Esophagus squamous epithelium (tissue), 5 donors: Measurements from ENCODE around the gene FOXC1. TPM values are rescaled to one million over a fixed set of nuclear protein-coding genes. Genes with fewer than 3 reads are reported as not detected.

ENCODE experiments used
- DNase-seq: peaks from one replicate; lab custom pipeline; 2025; lab: John Stamatoyannopoulos, UW
- H3K27ac ChIP-seq, 4 donors: fragments of 200-600 bp; sonication (generic); one replicate each; pipeline ENCODE4 v1.5.1; 2016 to 2019; ENCODE audit warnings: mild to moderate bottlenecking in 1 of 4
- H3K27me3 ChIP-seq, 4 donors: fragments of 200-600 bp; sonication (generic); 1 replicate in 3 of 4; 2 replicates in 1 of 4; pipeline versions ENCODE4 v1.5.1 to v1.6.0; 2017 to 2021; ENCODE audit warnings: antibody characterized with exemption in 1 of 4
- H3K36me3 ChIP-seq, 3 donors: fragments of 200-600 bp; sonication (generic); one replicate each; pipeline ENCODE4 v1.5.1; 2016 to 2019
- H3K4me1 ChIP-seq, 3 donors: fragments of 200-600 bp; sonication (generic); one replicate each; pipeline ENCODE4 v1.5.1; 2017 to 2019
- H3K4me3 ChIP-seq, 4 donors: fragments of 200-600 bp; sonication (generic); 1 replicate in 3 of 4; 2 replicates in 1 of 4; pipeline ENCODE4 v1.5.1; 2016 to 2019; ENCODE audit warnings: mild to moderate bottlenecking in 2 of 4, moderate library complexity in 1 of 4
- H3K9me3 ChIP-seq, 3 donors: fragments of 200-600 bp; sonication (generic); one replicate each; pipeline ENCODE4 v1.5.1; 2016 to 2019
- POLR2A ChIP-seq, 4 donors: fragments of 450-650 bp; IDR thresholded peaks; one replicate each; pipeline ENCODE4 v1.6.1; 2017; ENCODE audit warnings: antibody characterized with exemption in 4 of 4, mild to moderate bottlenecking in 4 of 4, moderate library complexity in 3 of 4
- WGBS, 2 donors: methylation state at CpG; one replicate each; pipeline ENCODE4 v1.1.5; 2018; 5-methylcytosine and 5-hydroxymethylcytosine counted together
- intact Hi-C: fragments of 100-400 bp; cut with DNase I; formaldehyde crosslinking; loops from one replicate; pipeline ENCODE4 v1.15.0; 2022
- total RNA-seq, 4 donors: library from RNA; depleted of rRNA; stranded (reverse); fragments of >200 nt; gene quantifications; one replicate each; pipeline ENCODE4 v1.1.0, GENCODE V29; 2016
- TF ChIP-seq, protein P1 (sequence below), 6 experiments: fragments of 450-650 bp in 4 of 6; fragments of 200-600 bp in 2 of 6; sonication (generic) in 2 of 6; IDR thresholded peaks; one replicate each; pipeline ENCODE4 v1.5.1; 2016 to 2019; ENCODE audit warnings: antibody characterized with exemption in 6 of 6, mild to moderate bottlenecking in 4 of 6, moderate library complexity in 4 of 6
- donor health status: DM: yes; HTN: yes; CAD: no.

The FOXC1 gene
- total RNA-seq, 4 donors from 2014 or later = 2.2 to 6.0 (median 3.4) TPM

DNA sequence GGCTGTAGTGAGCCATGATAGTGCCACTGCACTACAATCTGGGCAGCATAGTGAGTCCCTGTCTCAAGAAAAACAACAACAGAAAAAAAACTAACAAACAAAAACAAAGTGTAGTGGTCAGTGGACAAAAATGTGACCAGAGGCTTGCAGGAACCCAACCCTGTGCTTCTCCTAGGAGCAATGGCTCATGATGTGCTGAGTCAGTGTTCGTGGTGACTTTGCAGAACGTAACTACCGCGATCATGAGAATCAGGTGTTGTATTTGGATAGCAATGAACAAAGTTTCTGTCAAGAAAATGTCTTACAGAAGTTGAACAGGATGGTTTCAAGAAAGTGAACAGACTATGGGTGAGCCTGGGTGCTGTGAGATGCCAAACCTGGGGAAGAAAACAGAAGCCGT lies 18.5 kb upstream of the FOXC1 start:
- DNase-seq = no peak
- peaks cover 0 to 26% (median 8%) of the 10 kb centered on the region in 3 donors for H3K4me1 ChIP-seq
- H3K36me3 ChIP-seq = no peaks in the 10 kb centered on the region
- H3K9me3 ChIP-seq = no peaks in the 10 kb centered on the region
- 93 to 97% methylated on average over 5 of the region's 5 CpGs for WGBS, 2 donors
- peaks cover 0 to 78% (median 1%) of the 10 kb centered on the region in 4 donors for H3K27me3 ChIP-seq
- no peak overlapping the region for H3K27ac ChIP-seq
- intact Hi-C loops = no loop called here
- no peak overlapping the region for H3K4me3 ChIP-seq
- TF ChIP-seq, protein P1, sequence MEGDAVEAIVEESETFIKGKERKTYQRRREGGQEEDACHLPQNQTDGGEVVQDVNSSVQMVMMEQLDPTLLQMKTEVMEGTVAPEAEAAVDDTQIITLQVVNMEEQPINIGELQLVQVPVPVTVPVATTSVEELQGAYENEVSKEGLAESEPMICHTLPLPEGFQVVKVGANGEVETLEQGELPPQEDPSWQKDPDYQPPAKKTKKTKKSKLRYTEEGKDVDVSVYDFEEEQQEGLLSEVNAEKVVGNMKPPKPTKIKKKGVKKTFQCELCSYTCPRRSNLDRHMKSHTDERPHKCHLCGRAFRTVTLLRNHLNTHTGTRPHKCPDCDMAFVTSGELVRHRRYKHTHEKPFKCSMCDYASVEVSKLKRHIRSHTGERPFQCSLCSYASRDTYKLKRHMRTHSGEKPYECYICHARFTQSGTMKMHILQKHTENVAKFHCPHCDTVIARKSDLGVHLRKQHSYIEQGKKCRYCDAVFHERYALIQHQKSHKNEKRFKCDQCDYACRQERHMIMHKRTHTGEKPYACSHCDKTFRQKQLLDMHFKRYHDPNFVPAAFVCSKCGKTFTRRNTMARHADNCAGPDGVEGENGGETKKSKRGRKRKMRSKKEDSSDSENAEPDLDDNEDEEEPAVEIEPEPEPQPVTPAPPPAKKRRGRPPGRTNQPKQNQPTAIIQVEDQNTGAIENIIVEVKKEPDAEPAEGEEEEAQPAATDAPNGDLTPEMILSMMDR (IDR thresholded peaks at IDR 0.05) = no peak
- no peak for TF ChIP-seq POLR2A (IDR thresholded peaks at IDR 0.05)

DNA sequence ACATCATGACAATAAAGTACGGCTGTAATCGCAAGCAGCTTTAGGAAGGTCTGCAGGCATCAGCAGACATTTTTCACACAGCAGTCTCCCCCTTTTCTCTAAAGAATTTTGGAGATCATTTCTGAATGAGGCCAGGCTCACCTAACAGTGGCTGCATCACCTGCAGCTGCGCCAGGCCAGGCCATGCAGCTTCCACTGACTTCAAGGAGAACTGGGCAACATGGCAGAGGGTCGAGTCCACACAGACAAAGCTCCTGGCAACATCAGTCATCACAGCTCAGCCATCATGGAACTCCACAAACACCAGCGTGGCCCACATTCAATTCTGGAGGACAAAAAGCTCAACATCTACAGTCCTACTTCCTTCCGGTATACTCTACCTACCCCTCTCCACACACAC lies 17.8 kb upstream of the FOXC1 start:
- Histone ChIP-seq H3K27ac (no peak overlapping the region), H3K4me1 (peaks cover 0 to 22% (median 11%) of the 10 kb centered on the region in 3 donors), H3K27me3 (peaks cover 0 to 78% (median 1%) of the 10 kb centered on the region in 4 donors), H3K9me3 (no peaks in the 10 kb centered on the region), H3K36me3 (no peaks in the 10 kb centered on the region), H3K4me3 (no peak overlapping the region)
- TF ChIP-seq POLR2A (IDR thresholded peaks at IDR 0.05) = no peak
- DNase-seq = no peak
- 83 to 88% methylated on average over 6 of the region's 6 CpGs for WGBS, 2 donors
- intact Hi-C loops = no loop called here

DNA sequence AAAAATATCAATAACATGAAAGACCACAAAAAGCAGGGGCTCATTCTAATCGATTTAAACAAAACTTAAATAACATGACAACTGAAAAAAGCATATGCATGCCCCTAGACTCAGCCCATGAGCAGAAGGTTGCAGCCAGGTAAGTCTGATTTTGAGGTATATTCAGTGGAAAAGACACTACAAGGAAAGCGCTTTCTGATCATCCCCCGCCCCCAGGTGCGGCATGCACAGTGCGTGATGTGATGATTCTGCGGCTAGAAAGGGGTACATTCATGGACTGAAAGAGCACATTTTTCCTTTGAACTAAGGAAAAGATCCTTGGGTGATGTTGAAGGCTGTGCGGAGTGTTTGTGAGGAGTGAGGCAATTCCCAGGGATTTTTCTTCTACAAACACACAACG lies 16.9 kb upstream of the FOXC1 start:
- intact Hi-C loops = no loop called here
- Histone ChIP-seq H3K9me3 (no peaks in the 10 kb centered on the region), H3K4me1 (peaks cover 0 to 15% (median 11%) of the 10 kb centered on the region in 3 donors), H3K4me3 (no peak overlapping the region), H3K27ac (no peak overlapping the region), H3K27me3 (peaks cover 0 to 88% (median 1%) of the 10 kb centered on the region in 4 donors), H3K36me3 (no peaks in the 10 kb centered on the region)
- WGBS, 2 donors = 79 to 87% methylated on average over 8 of the region's 8 CpGs
- TF ChIP-seq, protein P1 (IDR thresholded peaks at IDR 0.05) = no peak
- TF ChIP-seq POLR2A (IDR thresholded peaks at IDR 0.05) = no peak
- DNase-seq = no peak

DNA sequence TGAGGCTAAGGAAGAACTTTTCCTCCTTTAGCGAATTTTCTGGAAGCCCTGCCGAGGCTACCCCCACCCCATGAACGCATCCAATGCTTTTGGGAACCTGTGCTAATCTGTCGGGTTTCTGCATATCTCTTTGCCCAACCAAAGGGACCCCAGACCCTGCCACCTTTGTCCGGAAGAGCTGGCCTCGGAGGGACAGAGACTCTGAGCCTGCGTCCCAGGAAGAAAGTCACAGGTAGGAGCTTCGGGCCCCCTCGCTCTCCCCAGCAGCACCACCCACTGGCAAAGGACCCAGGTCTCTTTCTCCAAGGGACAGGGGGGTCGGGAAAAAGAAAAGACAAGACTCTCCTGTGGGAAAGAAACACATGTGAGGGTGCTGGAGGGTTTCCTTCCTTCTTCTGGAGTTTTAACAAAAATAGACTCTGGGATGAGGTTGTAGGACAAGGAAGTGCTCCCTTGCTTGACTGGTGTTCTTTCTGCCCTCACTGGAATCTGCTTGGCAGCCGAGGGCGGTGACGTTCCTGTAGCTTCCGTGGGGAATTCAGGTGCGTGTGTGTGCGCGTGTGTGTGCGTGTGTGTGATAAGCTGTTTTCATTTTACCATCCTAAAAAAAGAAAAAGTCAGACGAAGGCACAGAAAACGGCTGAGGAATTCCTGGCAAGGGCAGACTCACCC lies 16.3 kb upstream of the FOXC1 start:
- Histone ChIP-seq H3K4me1 (peaks cover 0 to 9% (median 7%) of the 10 kb centered on the region in 3 donors), H3K9me3 (no peaks in the 10 kb centered on the region), H3K36me3 (no peaks in the 10 kb centered on the region), H3K4me3 (peak overlapping the region in 1 of 4 donors; percentile 40), H3K27ac (peak overlapping the region in 1 of 4 donors; percentile 21), H3K27me3 (peaks cover 0 to 92% (median 1%) of the 10 kb centered on the region in 4 donors)
- no peak for TF ChIP-seq POLR2A (IDR thresholded peaks at IDR 0.05)
- TF ChIP-seq, protein P1 (IDR thresholded peaks at IDR 0.05) = no peak
- WGBS, 2 donors = 36 to 42% methylated on average over 12 to 13 of the region's 20 CpGs
- intact Hi-C loops = no loop called here
- DNase-seq = no peak

DNA sequence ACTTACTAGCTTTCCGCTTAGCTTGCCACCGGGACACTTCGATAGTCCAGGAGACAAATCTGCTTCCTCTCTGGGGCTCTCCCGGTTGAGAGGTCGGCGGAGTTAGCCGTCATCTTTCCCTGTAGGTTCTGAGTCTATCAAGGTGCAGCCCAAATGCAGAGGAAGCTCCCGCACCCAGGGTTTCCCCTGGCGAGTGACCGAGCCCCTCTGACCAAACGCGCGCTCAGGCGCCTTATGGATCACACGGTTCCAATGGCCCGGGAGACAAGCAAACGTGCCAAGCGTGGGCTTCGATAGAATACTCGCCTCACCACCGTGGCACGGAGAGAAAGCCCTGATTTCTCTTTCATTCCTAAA lies 15.8 kb upstream of the FOXC1 start:
- peaks cover 0 to 8% (median 7%) of the 10 kb centered on the region in 3 donors for H3K4me1 ChIP-seq
- no peak for DNase-seq
- TF ChIP-seq POLR2A (IDR thresholded peaks at IDR 0.05) = no peak
- TF ChIP-seq, protein P1 (IDR thresholded peaks at IDR 0.05) = no peak
- intact Hi-C loops = no loop called here
- peak overlapping the region in 1 of 4 donors; percentile 40 for H3K4me3 ChIP-seq
- H3K36me3 ChIP-seq = no peaks in the 10 kb centered on the region
- H3K27me3 ChIP-seq = peaks cover 0 to 97% (median 1%) of the 10 kb centered on the region in 4 donors
- peak overlapping the region in 1 of 4 donors; percentile 21 for H3K27ac ChIP-seq
- no peaks in the 10 kb centered on the region for H3K9me3 ChIP-seq
- WGBS, 2 donors = 67 to 81% methylated on average over 17 to 20 of the region's 22 CpGs
